HUES6 (cell line): ENCODE results near the gene NCAPG2.

Experiments
- H3K27ac ChIP-seq: 2 replicates; pipeline ENCODE4 v1.7.0; 2013; ENCODE audit warnings: low read depth, mild to moderate bottlenecking, low read length, inconsistent platforms
- H3K27me3 ChIP-seq: 2 replicates; pipeline ENCODE4 v1.6.1; 2013; ENCODE audit warnings: low read length; ENCODE audit not compliant: control insufficient read depth, insufficient read depth
- H3K36me3 ChIP-seq: 2 replicates; pipeline ENCODE4 v1.6.1; 2013; ENCODE audit warnings: low read length; ENCODE audit not compliant: control insufficient read depth, insufficient read depth
- H3K4me1 ChIP-seq: 2 replicates; pipeline ENCODE4 v1.6.1; 2013; ENCODE audit warnings: low read length; ENCODE audit not compliant: control insufficient read depth, insufficient read depth
- H3K4me3 ChIP-seq: 2 replicates; pipeline ENCODE4 v1.5.1; 2013; ENCODE audit warnings: low read depth, low read length
- H3K9ac ChIP-seq: one replicate; pipeline ENCODE4 v1.6.1; 2013; ENCODE audit warnings: mild to moderate bottlenecking, low read length
- H3K9me3 ChIP-seq: 2 replicates; pipeline ENCODE4 v1.6.1; 2013; ENCODE audit warnings: low read depth, low read length; ENCODE audit not compliant: control insufficient read depth, insufficient read depth

NCAPG2 gene

GRCh38 chr7:158704524-158705233 lies at the start of gene NCAPG2:
TSS of gene NCAPG2 (minus strand) at chr7:158704804. CDS start at chr7:158701899, 2,905 bp downstream.
- Histone ChIP-seq H3K4me3 (peak within 1 kb of the TSS; percentile 99), H3K27me3 (no peaks in the 10 kb centered on the region), H3K9ac (peak within 1 kb of the TSS; percentile 99), H3K4me1 (peaks cover 27% of the 10 kb centered on the region), H3K27ac (peak within 1 kb of the TSS; percentile 96), H3K9me3 (peaks cover 10% of the 10 kb centered on the region), H3K36me3 (peaks cover 20% of the 10 kb centered on the region)

- no peaks in the 10 kb centered on the region for H3K9me3 ChIP-seq
- peaks cover 28% of the 10 kb centered on the region for H3K36me3 ChIP-seq
- no peak overlapping the region for H3K27ac ChIP-seq
Observed at GRCh38 chr7:158753900-158754299, 49.3 kb upstream of the NCAPG2 start.

GRCh38 chr7:158751751-158752150 lies 47.1 kb upstream of the NCAPG2 start:
- H3K27me3 ChIP-seq = no peaks in the 10 kb centered on the region

More at GRCh38 chr7:158753900-158754299, 49.3 kb upstream of the NCAPG2 start:
- Histone ChIP-seq H3K9ac (no peak overlapping the region), H3K27me3 (no peaks in the 10 kb centered on the region), H3K4me3 (no peak overlapping the region), H3K4me1 (no peaks in the 10 kb centered on the region; the same call in 1 of the 2 replicates)

GRCh38 chr7:158751199-158751598 lies 46.6 kb upstream of the NCAPG2 start:
- Histone ChIP-seq H3K36me3 (peaks cover 26% of the 10 kb centered on the region), H3K4me1 (no peaks in the 10 kb centered on the region; the same call in 1 of the 2 replicates), H3K9ac (no peak overlapping the region), H3K27me3 (no peaks in the 10 kb centered on the region), H3K27ac (no peak overlapping the region), H3K9me3 (no peaks in the 10 kb centered on the region), H3K4me3 (no peak overlapping the region)

More at GRCh38 chr7:158751751-158752150, 47.1 kb upstream of the NCAPG2 start:
- Histone ChIP-seq H3K36me3 (peaks cover 22% of the 10 kb centered on the region), H3K27ac (no peak overlapping the region), H3K9me3 (no peaks in the 10 kb centered on the region), H3K9ac (no peak overlapping the region), H3K4me1 (no peaks in the 10 kb centered on the region; the same call in 1 of the 2 replicates), H3K4me3 (no peak overlapping the region)

GRCh38 chr7:158750702-158751101 lies 46.1 kb upstream of the NCAPG2 start:
- peaks cover 30% of the 10 kb centered on the region for H3K36me3 ChIP-seq
- no peak overlapping the region for H3K9ac ChIP-seq
- no peaks in the 10 kb centered on the region; the same call in 1 of the 2 replicates for H3K4me1 ChIP-seq
- H3K27ac ChIP-seq = no peak overlapping the region
- H3K9me3 ChIP-seq = no peaks in the 10 kb centered on the region
- H3K27me3 ChIP-seq = no peaks in the 10 kb centered on the region
- H3K4me3 ChIP-seq = no peak overlapping the region

- H3K4me3 ChIP-seq = no peak overlapping the region
Observed at GRCh38 chr7:158749396-158749795, 44.8 kb upstream of the NCAPG2 start.

GRCh38 chr7:158748335-158748734 lies 43.7 kb upstream of the NCAPG2 start:
- H3K9me3 ChIP-seq = no peaks in the 10 kb centered on the region
- H3K36me3 ChIP-seq = peaks cover 36% of the 10 kb centered on the region
- H3K27ac ChIP-seq = no peak overlapping the region
- H3K4me3 ChIP-seq = no peak overlapping the region
- no peaks in the 10 kb centered on the region for H3K4me1 ChIP-seq
- H3K27me3 ChIP-seq = no peaks in the 10 kb centered on the region
- no peak overlapping the region for H3K9ac ChIP-seq

More at GRCh38 chr7:158749396-158749795, 44.8 kb upstream of the NCAPG2 start:
- Histone ChIP-seq H3K4me1 (no peaks in the 10 kb centered on the region), H3K9me3 (no peaks in the 10 kb centered on the region), H3K27me3 (no peaks in the 10 kb centered on the region), H3K27ac (no peak overlapping the region), H3K36me3 (peaks cover 32% of the 10 kb centered on the region), H3K9ac (no peak overlapping the region)

- Histone ChIP-seq H3K4me3 (no peak overlapping the region), H3K9me3 (no peaks in the 10 kb centered on the region), H3K27ac (no peak overlapping the region), H3K9ac (no peak overlapping the region), H3K27me3 (no peaks in the 10 kb centered on the region), H3K4me1 (no peaks in the 10 kb centered on the region), H3K36me3 (peaks cover 43% of the 10 kb centered on the region)
Observed at GRCh38 chr7:158747408-158747807, 42.8 kb upstream of the NCAPG2 start.

- no peaks in the 10 kb centered on the region for H3K4me1 ChIP-seq
- no peak overlapping the region for H3K9ac ChIP-seq
- H3K27ac ChIP-seq = no peak overlapping the region
- H3K27me3 ChIP-seq = no peaks in the 10 kb centered on the region
- no peak overlapping the region for H3K4me3 ChIP-seq
- H3K36me3 ChIP-seq = peaks cover 48% of the 10 kb centered on the region
- H3K9me3 ChIP-seq = no peaks in the 10 kb centered on the region
Observed at GRCh38 chr7:158746957-158747356, 42.4 kb upstream of the NCAPG2 start.

GRCh38 chr7:158745057-158745715 lies 40.6 kb upstream of the NCAPG2 start:
- H3K36me3 ChIP-seq = peaks cover 65% of the 10 kb centered on the region
- no peaks in the 10 kb centered on the region for H3K4me1 ChIP-seq
- no peak overlapping the region for H3K9ac ChIP-seq
- H3K27me3 ChIP-seq = no peaks in the 10 kb centered on the region
- no peak overlapping the region for H3K4me3 ChIP-seq
- H3K27ac ChIP-seq = no peak overlapping the region
- H3K9me3 ChIP-seq = no peaks in the 10 kb centered on the region

- no peak overlapping the region for H3K9ac ChIP-seq
- no peak overlapping the region for H3K27ac ChIP-seq
- H3K4me3 ChIP-seq = no peak overlapping the region
- no peaks in the 10 kb centered on the region for H3K27me3 ChIP-seq
- H3K9me3 ChIP-seq = no peaks in the 10 kb centered on the region
- peaks cover 68% of the 10 kb centered on the region for H3K36me3 ChIP-seq
- no peaks in the 10 kb centered on the region for H3K4me1 ChIP-seq
Observed at GRCh38 chr7:158744070-158744469, 39.5 kb upstream of the NCAPG2 start.
